Stomach (tissue), 9 donors: Measurements from ENCODE around the gene GNA14. TPM values are rescaled to one million over a fixed set of nuclear protein-coding genes. Genes with fewer than 3 reads are reported as not detected.

Source experiments
- DNase-seq, 2 donors: peaks; one replicate each; pipeline versions ENCODE4 v3.0.0 to v3.0.0-alpha.2; 2013 to 2019
- H3K27ac ChIP-seq, 5 donors: fragments of 200-600 bp in 4 of 5; sonication (generic) in 4 of 5; one replicate each; pipeline ENCODE4 v1.5.1; 2013 to 2019; ENCODE audit warnings: mild to moderate bottlenecking in 1 of 5, moderate library complexity in 1 of 5
- H3K27me3 ChIP-seq, 3 donors: fragments of 200-600 bp; sonication (generic); one replicate each; pipeline ENCODE4 v1.5.1; 2017 to 2019; ENCODE audit warnings: mixed run types in 1 of 3
- H3K36me3 ChIP-seq, 4 donors: fragments of 200-600 bp; sonication (generic); 1 replicate in 3 of 4; 2 replicates in 1 of 4; pipeline ENCODE4 v1.5.1; 2016 to 2019
- H3K4me1 ChIP-seq, 4 donors: fragments of 200-600 bp; sonication (generic); one replicate each; pipeline ENCODE4 v1.5.1; 2016 to 2019
- H3K4me3 ChIP-seq, 4 donors: fragments of 200-600 bp; sonication (generic) in 3 of 4; one replicate each; pipeline ENCODE4 v1.5.1; 2016 to 2019; ENCODE audit warnings: mild to moderate bottlenecking in 1 of 4
- H3K9me3 ChIP-seq, 4 donors: fragments of 200-600 bp; sonication (generic); one replicate each; pipeline ENCODE4 v1.5.1; 2016 to 2019
- EP300 ChIP-seq: sonication (generic); formaldehyde crosslinking; IDR thresholded peaks from one replicate; pipeline ENCODE4 v1.6.1; 2017; ENCODE audit warnings: antibody characterized with exemption
- POLR2A ChIP-seq, 4 donors: fragments of 450-650 bp; IDR thresholded peaks; one replicate each; pipeline ENCODE4 v1.6.1; 2016; ENCODE audit warnings: antibody characterized with exemption in 4 of 4, control low read depth in 2 of 4, mild to moderate bottlenecking in 1 of 4, moderate library complexity in 1 of 4
- POLR2AphosphoS5 ChIP-seq, 3 donors: sonication (generic); formaldehyde crosslinking; IDR thresholded peaks; one replicate each; pipeline ENCODE4 v1.6.1; 2016; ENCODE audit warnings: antibody characterized with exemption in 3 of 3
- WGBS, 5 donors: extraction: QIAGEN DNeasy Blood & Tissue Kit in 3 of 5; methylation state at CpG; one replicate each; pipeline versions ENCODE4 v1.1.5 to v1.1.7; 2013 to 2018; 5-methylcytosine and 5-hydroxymethylcytosine counted together
- intact Hi-C: fragments of 100-400 bp; cut with DNase I; formaldehyde crosslinking; loops from one replicate; pipeline ENCODE4 v1.15.1; 2023; ENCODE audit warnings: low total_unique reads
- polyA plus RNA-seq, 3 donors: library from polyadenylated mRNA; stranded (reverse); fragments of 200-250 nt; gene quantifications; one replicate each; pipeline ENCODE4 v1.2.3, GENCODE V29; 2013
- total RNA-seq, 5 donors: library from RNA; depleted of rRNA; stranded (reverse); fragments of >200 nt; gene quantifications; one replicate each; pipeline versions ENCODE4 v1.1.0 to v1.2.3, GENCODE V29; 2014 to 2016
- TF ChIP-seq, protein P1 (sequence below), 7 experiments: fragments of 450-650 bp in 4 of 7; fragments of 200-600 bp in 3 of 7; sonication (generic) in 3 of 7; IDR thresholded peaks; one replicate each; pipeline ENCODE4 v1.5.1; 2016 to 2019; ENCODE audit warnings: antibody characterized with exemption in 7 of 7, control low read depth in 2 of 7, mild to moderate bottlenecking in 1 of 7
- donor health status: healthy with polysubstance abuse.
- donor health status: Bipolar disorder and iron deficiency.
- donor health status: healthy.

GNA14 gene
- total and polyA plus RNA-seq, 8 donors, result 0.46 to 12.5 (median 1.3) TPM; not detected in 1

DNA sequence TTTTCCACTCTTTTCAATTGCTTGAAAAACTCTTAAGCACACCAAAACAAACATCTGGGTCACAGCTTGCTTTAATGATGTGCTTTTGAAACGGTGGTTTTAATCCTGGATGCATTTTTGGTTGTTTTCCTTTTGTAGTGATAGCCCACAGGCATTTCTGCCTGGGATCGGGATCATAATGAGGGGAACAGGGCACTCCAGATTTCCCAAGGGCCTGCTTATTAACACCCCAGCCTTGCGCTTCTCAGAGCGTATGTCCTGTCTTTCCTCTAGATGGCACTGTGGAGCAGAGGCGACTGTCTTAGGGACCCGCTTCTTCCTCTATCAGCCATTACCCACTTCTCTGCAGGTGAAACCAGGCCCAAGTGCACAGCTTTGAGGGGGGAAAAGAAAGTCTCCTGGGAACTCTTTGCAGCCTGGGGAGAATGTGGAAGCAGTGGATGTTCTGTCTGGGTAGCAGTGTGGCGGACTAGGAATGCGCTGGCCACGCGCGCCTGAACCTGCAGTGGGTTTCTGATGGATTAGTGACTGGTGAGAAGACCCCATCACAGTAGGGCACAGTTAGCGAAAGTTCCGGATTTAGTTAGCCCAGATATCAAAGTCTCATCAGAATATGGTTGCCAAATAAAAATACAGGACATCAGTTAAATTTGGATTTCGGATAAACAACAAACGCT is 190.1 kb downstream of the GNA14 start:
- DNase-seq, result peak; percentile 64 to 87
- H3K9me3 ChIP-seq, result no peaks in the 10 kb centered on the region
- H3K27me3 ChIP-seq, result no peaks in the 10 kb centered on the region
- H3K4me1 ChIP-seq, result peaks cover 0 to 12% (median 5%) of the 10 kb centered on the region in 4 donors
- intact Hi-C loops, result loop anchor here (10.0 kb wide), 1 partner anchor 187 kb away; the partner anchor contains the start of gene GNA14
- WGBS, 5 donors, result 50 to 59% (median 57%) methylated on average over 15 of the region's 15 CpGs
- TF ChIP-seq POLR2AphosphoS5 (IDR thresholded peaks at IDR 0.05), result no peak
- TF ChIP-seq EP300, result no peak
- TF ChIP-seq, protein P1, sequence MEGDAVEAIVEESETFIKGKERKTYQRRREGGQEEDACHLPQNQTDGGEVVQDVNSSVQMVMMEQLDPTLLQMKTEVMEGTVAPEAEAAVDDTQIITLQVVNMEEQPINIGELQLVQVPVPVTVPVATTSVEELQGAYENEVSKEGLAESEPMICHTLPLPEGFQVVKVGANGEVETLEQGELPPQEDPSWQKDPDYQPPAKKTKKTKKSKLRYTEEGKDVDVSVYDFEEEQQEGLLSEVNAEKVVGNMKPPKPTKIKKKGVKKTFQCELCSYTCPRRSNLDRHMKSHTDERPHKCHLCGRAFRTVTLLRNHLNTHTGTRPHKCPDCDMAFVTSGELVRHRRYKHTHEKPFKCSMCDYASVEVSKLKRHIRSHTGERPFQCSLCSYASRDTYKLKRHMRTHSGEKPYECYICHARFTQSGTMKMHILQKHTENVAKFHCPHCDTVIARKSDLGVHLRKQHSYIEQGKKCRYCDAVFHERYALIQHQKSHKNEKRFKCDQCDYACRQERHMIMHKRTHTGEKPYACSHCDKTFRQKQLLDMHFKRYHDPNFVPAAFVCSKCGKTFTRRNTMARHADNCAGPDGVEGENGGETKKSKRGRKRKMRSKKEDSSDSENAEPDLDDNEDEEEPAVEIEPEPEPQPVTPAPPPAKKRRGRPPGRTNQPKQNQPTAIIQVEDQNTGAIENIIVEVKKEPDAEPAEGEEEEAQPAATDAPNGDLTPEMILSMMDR (IDR thresholded peaks at IDR 0.05), result peak in 5 of 7 experiments; percentile 40 to 75 (median 67)
- H3K4me3 ChIP-seq, result no peak overlapping the region
- no peak overlapping the region for H3K27ac ChIP-seq
- no peaks in the 10 kb centered on the region for H3K36me3 ChIP-seq

DNA sequence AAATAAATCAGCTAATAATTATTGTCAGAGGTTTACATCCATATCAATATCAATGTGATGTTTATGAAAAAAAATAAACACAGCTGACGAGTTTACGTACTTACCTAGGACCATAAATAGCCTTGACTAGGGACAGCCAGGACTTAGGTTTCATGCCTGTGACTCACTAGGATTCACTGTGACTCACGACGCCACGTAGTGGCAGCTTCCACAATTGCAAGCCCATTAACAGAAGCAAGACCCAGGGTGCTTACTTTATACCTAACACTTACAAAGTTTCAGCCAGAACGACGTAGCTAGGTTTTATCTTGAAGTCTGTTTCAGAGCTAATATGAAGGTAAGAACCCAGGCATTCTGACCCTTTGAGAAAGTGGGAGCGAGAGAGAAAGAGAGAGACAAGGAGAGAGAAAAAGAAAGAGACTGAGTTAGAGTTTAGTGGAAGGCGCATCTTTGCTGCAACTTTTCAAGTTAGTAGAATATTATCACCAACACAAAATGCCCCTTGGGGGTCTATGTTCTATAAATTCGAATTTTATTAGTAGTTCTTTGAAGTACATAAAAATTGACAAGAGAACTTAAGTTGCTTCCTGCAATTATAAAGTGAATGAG is 191.2 kb downstream of the GNA14 start:
- WGBS, 5 donors, result 14 to 21% (median 17%) methylated on average over 10 of the region's 10 CpGs
- TF ChIP-seq, protein P1 (IDR thresholded peaks at IDR 0.05), result peak in 6 of 7 experiments; percentile 67 to 93 (median 82)
- TF ChIP-seq POLR2A (IDR thresholded peaks at IDR 0.05) (no peak), POLR2AphosphoS5 (IDR thresholded peaks at IDR 0.05) (peak in 1 of 3 donors; percentile 56), EP300 (no peak)
- intact Hi-C loops, result loop anchor here (10.0 kb wide), 1 partner anchor 188 kb away; the partner anchor contains the start of gene GNA14

DNA sequence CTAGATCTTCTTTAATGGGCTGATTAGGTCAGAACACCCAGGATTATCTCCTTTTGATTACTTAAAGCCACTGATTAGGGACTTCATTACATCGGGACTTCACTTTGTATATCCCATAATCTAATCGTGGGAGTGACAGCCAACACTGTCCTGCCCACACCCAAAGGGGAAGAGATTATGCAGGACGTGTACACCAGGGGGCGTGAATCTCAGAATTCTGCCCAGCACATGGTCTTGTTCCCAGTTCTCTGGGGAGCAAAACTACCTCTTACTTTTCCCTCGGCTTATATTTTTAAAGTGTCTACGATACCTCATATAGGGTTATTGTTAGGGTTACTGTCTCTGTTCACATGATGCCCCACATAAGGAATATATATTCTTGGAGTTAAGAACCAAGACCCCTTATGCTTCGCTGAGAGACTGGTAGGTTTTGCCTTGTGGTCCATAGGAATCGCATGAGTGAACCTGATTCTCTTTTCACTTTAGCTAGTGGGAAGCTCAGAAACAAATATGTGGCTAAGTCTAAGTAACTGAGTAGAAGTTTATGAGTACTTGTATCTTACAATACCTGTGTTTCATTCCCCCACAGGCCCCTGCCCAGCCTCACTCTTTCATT is 192.7 kb downstream of the GNA14 start:
- peak in 1 of 2 donors; percentile 41 for DNase-seq

More for the DNA sequence above, 191.2 kb downstream of the GNA14 start:
- H3K27me3 ChIP-seq, result no peaks in the 10 kb centered on the region
- no peaks in the 10 kb centered on the region for H3K36me3 ChIP-seq
- DNase-seq, result peak; percentile 90 to 93
- no peaks in the 10 kb centered on the region for H3K9me3 ChIP-seq
- H3K4me3 ChIP-seq, result no peak overlapping the region
- no peak overlapping the region for H3K27ac ChIP-seq
- H3K4me1 ChIP-seq, result peaks cover 0 to 12% (median 5%) of the 10 kb centered on the region in 4 donors

DNA sequence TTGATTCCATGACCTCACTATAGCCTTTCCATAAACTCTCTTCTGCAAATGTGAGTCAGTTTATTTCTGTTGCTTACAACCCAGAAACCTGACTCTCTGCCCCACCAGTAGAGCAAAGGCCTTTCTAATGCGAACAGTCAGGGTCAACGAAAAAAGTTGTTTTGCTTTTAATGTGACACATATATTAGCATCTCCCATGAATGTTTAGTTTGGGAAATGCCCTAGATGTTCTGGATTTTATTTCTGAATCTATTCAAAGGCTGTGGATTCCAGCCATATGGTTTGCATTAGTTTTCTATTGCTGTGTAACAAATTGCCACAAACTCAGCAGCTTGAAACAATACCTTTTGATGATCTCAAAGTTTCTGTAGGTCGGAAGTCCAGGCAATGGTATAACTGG is 193.5 kb downstream of the GNA14 start:
- no peaks in the 10 kb centered on the region for H3K9me3 ChIP-seq
- intact Hi-C loops, result loop anchor here (10.0 kb wide), 1 partner anchor 190 kb away; the partner anchor contains the start of gene GNA14
- no peak for DNase-seq
- TF ChIP-seq, protein P1 (IDR thresholded peaks at IDR 0.05), result no peak
- no peak for TF ChIP-seq POLR2AphosphoS5 (IDR thresholded peaks at IDR 0.05)
- no peak for TF ChIP-seq EP300
- no peak for TF ChIP-seq POLR2A (IDR thresholded peaks at IDR 0.05)
- H3K27me3 ChIP-seq, result no peaks in the 10 kb centered on the region
- no peaks in the 10 kb centered on the region for H3K36me3 ChIP-seq
- H3K27ac ChIP-seq, result no peak overlapping the region
- H3K4me3 ChIP-seq, result no peak overlapping the region
- peaks cover 0 to 12% (median 5%) of the 10 kb centered on the region in 4 donors for H3K4me1 ChIP-seq
- WGBS, 5 donors, result 86 to 93% (median 87%) methylated on average over 3 of the region's 3 CpGs

More for the DNA sequence above, 192.7 kb downstream of the GNA14 start:
- 59 to 67% (median 62%) methylated on average over 8 of the region's 8 CpGs for WGBS, 5 donors
- Histone ChIP-seq H3K27me3 (no peaks in the 10 kb centered on the region), H3K27ac (no peak overlapping the region), H3K9me3 (no peaks in the 10 kb centered on the region), H3K4me1 (peaks cover 0 to 12% (median 5%) of the 10 kb centered on the region in 4 donors), H3K36me3 (no peaks in the 10 kb centered on the region), H3K4me3 (no peak overlapping the region)
- TF ChIP-seq, protein P1 (IDR thresholded peaks at IDR 0.05), result peak in 3 of 7 experiments; percentile 20 to 49 (median 34)
- TF ChIP-seq POLR2A (IDR thresholded peaks at IDR 0.05), result no peak
- intact Hi-C loops, result loop anchor here (10.0 kb wide), 1 partner anchor 189 kb away; the partner anchor contains the start of gene GNA14
